IPS DF 6.9 (cell line): Measurements from ENCODE around the gene TRERF1.

Experiments used
- DNase-seq: peaks from one replicate; pipeline ENCODE4 v3.0.0-alpha.2; 2013; ENCODE audit warnings: low read depth, low spot score
- H3K27ac ChIP-seq: one replicate; pipeline ENCODE4 v1.5.1; 2013; ENCODE audit warnings: low read length, control low read depth
- H3K27me3 ChIP-seq: 2 replicates; pipeline ENCODE4 v1.6.1; 2013; ENCODE audit warnings: mild to moderate bottlenecking, low read length; ENCODE audit not compliant: control insufficient read depth, insufficient read depth
- H3K36me3 ChIP-seq: 2 replicates; pipeline ENCODE4 v1.6.1; 2013; ENCODE audit warnings: low read length; ENCODE audit not compliant: control insufficient read depth, insufficient read depth
- H3K4me1 ChIP-seq: 2 replicates; pipeline ENCODE4 v1.6.1; 2013; ENCODE audit warnings: low read length; ENCODE audit not compliant: control insufficient read depth, insufficient read depth
- H3K4me3 ChIP-seq: 2 replicates; pipeline ENCODE4 v1.5.1; 2013; ENCODE audit warnings: mild to moderate bottlenecking, low read length
- H3K9me3 ChIP-seq: 2 replicates; pipeline ENCODE4 v1.6.1; 2013; ENCODE audit warnings: low read length, inconsistent platforms; ENCODE audit not compliant: control insufficient read depth, insufficient read depth
- WGBS: extraction: QIAGEN DNeasy Blood & Tissue Kit; methylation state at CpG from one replicate; pipeline ENCODE4 v1.1.7; 2013; ENCODE audit warnings: mixed read lengths, missing lambda C conversion rate; ENCODE audit not compliant: insufficient read length, insufficient coverage; 5-methylcytosine and 5-hydroxymethylcytosine counted together

TRERF1 gene

GRCh38 chr6:42369568-42369967, 82.2 kb downstream of the TRERF1 start:
- no peak for DNase-seq
- no peak overlapping the region for H3K27ac ChIP-seq

GRCh38 chr6:42368181-42368580, 83.5 kb downstream of the TRERF1 start:
- no peak overlapping the region for H3K27ac ChIP-seq
- no peaks in the 10 kb centered on the region for H3K27me3 ChIP-seq
- DNase-seq, result no peak
- no peaks in the 10 kb centered on the region for H3K9me3 ChIP-seq
- no peak overlapping the region for H3K4me3 ChIP-seq
- no CpG with 5 or more reads among the region's 7 CpGs for WGBS
- H3K4me1 ChIP-seq, result no peaks in the 10 kb centered on the region
- H3K36me3 ChIP-seq, result no peaks in the 10 kb centered on the region; the same call in 1 of the 2 replicates

More at GRCh38 chr6:42369568-42369967, 82.2 kb downstream of the TRERF1 start:
- Histone ChIP-seq H3K27me3 (no peaks in the 10 kb centered on the region), H3K36me3 (no peaks in the 10 kb centered on the region; the same call in 1 of the 2 replicates), H3K4me1 (no peaks in the 10 kb centered on the region), H3K9me3 (no peaks in the 10 kb centered on the region), H3K4me3 (no peak overlapping the region)
- no CpG with 5 or more reads among the region's 2 CpGs for WGBS

GRCh38 chr6:42367353-42368011, 84.2 kb downstream of the TRERF1 start:
- Histone ChIP-seq H3K27ac (no peak overlapping the region), H3K4me3 (no peak overlapping the region), H3K4me1 (no peaks in the 10 kb centered on the region)

GRCh38 chr6:42366999-42367352, 84.8 kb downstream of the TRERF1 start:
- no peaks in the 10 kb centered on the region for H3K27me3 ChIP-seq
- no peaks in the 10 kb centered on the region for H3K9me3 ChIP-seq
- H3K4me1 ChIP-seq, result no peaks in the 10 kb centered on the region
- H3K36me3 ChIP-seq, result peaks cover 2% of the 10 kb centered on the region; the same call in 1 of the 2 replicates
- H3K27ac ChIP-seq, result no peak overlapping the region
- H3K4me3 ChIP-seq, result no peak overlapping the region
- no peak for DNase-seq
- WGBS, result no CpG with 5 or more reads among the region's 3 CpGs

More at GRCh38 chr6:42367353-42368011, 84.2 kb downstream of the TRERF1 start:
- H3K27me3 ChIP-seq, result no peaks in the 10 kb centered on the region
- H3K9me3 ChIP-seq, result no peaks in the 10 kb centered on the region
- WGBS, result no CpG with 5 or more reads among the region's 14 CpGs
- peaks cover 2% of the 10 kb centered on the region; the same call in 1 of the 2 replicates for H3K36me3 ChIP-seq
- DNase-seq, result no peak

- Histone ChIP-seq H3K4me3 (no peak overlapping the region), H3K4me1 (no peaks in the 10 kb centered on the region), H3K27me3 (no peaks in the 10 kb centered on the region), H3K36me3 (peaks cover 2% of the 10 kb centered on the region; the same call in 1 of the 2 replicates), H3K9me3 (no peaks in the 10 kb centered on the region), H3K27ac (no peak overlapping the region)
- no peak for DNase-seq
- WGBS, result no CpG with 5 or more reads among the region's 5 CpGs
These were observed 85.6 kb downstream of the TRERF1 start for GRCh38 chr6:42366011-42366705.

GRCh38 chr6:42365021-42365420, 86.7 kb downstream of the TRERF1 start:
- WGBS, result no CpG with 5 or more reads among the region's 8 CpGs
- no peaks in the 10 kb centered on the region for H3K27me3 ChIP-seq
- H3K4me3 ChIP-seq, result no peak overlapping the region
- H3K27ac ChIP-seq, result no peak overlapping the region
- DNase-seq, result no peak
- H3K36me3 ChIP-seq, result peaks cover 2% of the 10 kb centered on the region; the same call in 1 of the 2 replicates
- no peaks in the 10 kb centered on the region for H3K4me1 ChIP-seq
- H3K9me3 ChIP-seq, result no peaks in the 10 kb centered on the region

GRCh38 chr6:42363926-42364849, 87.5 kb downstream of the TRERF1 start:
- H3K27ac ChIP-seq, result no peak overlapping the region
- no CpG with 5 or more reads among the region's 8 CpGs for WGBS
- DNase-seq, result no peak

GRCh38 chr6:42361036-42361435, 90.7 kb downstream of the TRERF1 start:
- no peaks in the 10 kb centered on the region for H3K4me1 ChIP-seq
- no peaks in the 10 kb centered on the region for H3K9me3 ChIP-seq
- H3K4me3 ChIP-seq, result no peak overlapping the region
- WGBS, result no CpG with 5 or more reads among the region's 3 CpGs
- H3K27me3 ChIP-seq, result no peaks in the 10 kb centered on the region
- H3K36me3 ChIP-seq, result peaks cover 2% of the 10 kb centered on the region; the same call in 1 of the 2 replicates
- H3K27ac ChIP-seq, result no peak overlapping the region
- DNase-seq, result no peak

More at GRCh38 chr6:42363926-42364849, 87.5 kb downstream of the TRERF1 start:
- Histone ChIP-seq H3K9me3 (no peaks in the 10 kb centered on the region), H3K36me3 (peaks cover 2% of the 10 kb centered on the region; the same call in 1 of the 2 replicates), H3K4me3 (no peak overlapping the region), H3K4me1 (no peaks in the 10 kb centered on the region), H3K27me3 (no peaks in the 10 kb centered on the region)

- no CpG with 5 or more reads among the region's 5 CpGs for WGBS
- Histone ChIP-seq H3K4me3 (no peak overlapping the region), H3K36me3 (peaks cover 2% of the 10 kb centered on the region; the same call in 1 of the 2 replicates), H3K9me3 (no peaks in the 10 kb centered on the region), H3K4me1 (no peaks in the 10 kb centered on the region), H3K27me3 (no peaks in the 10 kb centered on the region), H3K27ac (no peak overlapping the region)
- no peak for DNase-seq
These were observed 92.7 kb downstream of the TRERF1 start for GRCh38 chr6:42359021-42359420.

- Histone ChIP-seq H3K27me3 (no peaks in the 10 kb centered on the region), H3K4me1 (no peaks in the 10 kb centered on the region), H3K36me3 (no peaks in the 10 kb centered on the region), H3K27ac (no peak overlapping the region), H3K4me3 (no peak overlapping the region), H3K9me3 (no peaks in the 10 kb centered on the region)
- no CpG with 5 or more reads among the region's 3 CpGs for WGBS
- DNase-seq, result no peak
These were observed 96.3 kb downstream of the TRERF1 start for GRCh38 chr6:42355416-42355815.
